Measurements from ENCODE around the gene PRR12.

DNA sequence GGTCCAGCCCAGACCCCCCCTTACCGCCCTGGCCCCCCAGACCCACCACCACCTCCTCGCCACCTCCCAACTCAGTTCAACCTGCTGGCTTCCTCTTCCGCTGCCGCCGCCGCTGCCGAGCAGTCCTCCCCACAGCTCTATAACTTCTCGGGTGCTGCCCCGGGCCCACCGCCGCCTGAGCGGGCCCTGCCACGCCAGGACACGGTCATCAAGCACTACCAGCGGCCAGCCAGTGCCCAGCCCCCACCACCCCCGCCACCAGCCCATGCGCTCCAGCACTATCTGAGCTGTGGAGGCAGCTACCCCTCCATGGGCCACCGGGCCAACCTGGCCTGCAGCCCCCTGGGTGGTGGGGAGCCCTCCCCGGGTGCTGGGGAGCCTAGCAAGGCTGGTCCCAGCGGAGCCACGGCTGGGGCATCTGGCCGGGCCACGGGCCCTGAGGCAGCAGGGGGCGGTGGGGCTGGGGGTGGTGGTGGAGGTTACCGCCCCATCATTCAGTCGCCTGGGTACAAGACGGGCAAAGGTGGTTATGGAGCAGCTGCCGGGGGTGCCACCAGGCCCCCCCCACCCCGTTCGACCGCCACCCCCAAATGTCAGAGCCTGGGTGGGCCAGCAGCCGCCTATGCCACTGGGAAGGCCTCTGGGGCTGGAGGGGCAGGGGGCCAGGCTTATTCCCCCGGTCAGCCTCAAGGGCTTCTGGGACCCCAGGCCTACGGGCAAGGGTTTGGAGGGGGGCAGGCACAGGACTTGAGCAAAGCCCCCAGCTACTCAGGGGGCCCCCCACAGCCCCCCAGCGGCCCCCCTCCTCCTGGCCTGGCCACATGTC lies 4.2 kb downstream of the PRR12 start:
- TF ChIP-seq CTCF (IDR thresholded peaks at IDR 0.05 in 2 of 3, conservative IDR thresholded peaks at IDR 0.05 in 1 of 3; ENCODE audit: insufficient read depth in 2 of 3, low read depth in 1 of 3, low read length in 3 of 3) = no peak
- no peak for TF ChIP-seq MXI1 (IDR thresholded peaks at IDR 0.05; ENCODE audit: low read depth, low read length)
- TF ChIP-seq SMAD1 (IDR thresholded peaks at IDR 0.05; ENCODE audit: low read depth, low read length, partially characterized antibody) = no peak
- TF ChIP-seq POLR2B (IDR thresholded peaks at IDR 0.05; ENCODE audit: low read depth, partially characterized antibody) = no peak
- TF ChIP-seq ZNF644 (tag; IDR thresholded peaks at IDR 0.05; ENCODE audit: low read depth) = no peak
- TF ChIP-seq THAP7 (CRISPR knock-in tag; IDR thresholded peaks at IDR 0.05) = no peak
- TF ChIP-seq ZNF280B (CRISPR knock-in tag; IDR thresholded peaks at IDR 0.05) = no peak
- no peak for TF ChIP-seq POLR2A (conservative IDR thresholded peaks at IDR 0.05)
- TF ChIP-seq, protein P1, sequence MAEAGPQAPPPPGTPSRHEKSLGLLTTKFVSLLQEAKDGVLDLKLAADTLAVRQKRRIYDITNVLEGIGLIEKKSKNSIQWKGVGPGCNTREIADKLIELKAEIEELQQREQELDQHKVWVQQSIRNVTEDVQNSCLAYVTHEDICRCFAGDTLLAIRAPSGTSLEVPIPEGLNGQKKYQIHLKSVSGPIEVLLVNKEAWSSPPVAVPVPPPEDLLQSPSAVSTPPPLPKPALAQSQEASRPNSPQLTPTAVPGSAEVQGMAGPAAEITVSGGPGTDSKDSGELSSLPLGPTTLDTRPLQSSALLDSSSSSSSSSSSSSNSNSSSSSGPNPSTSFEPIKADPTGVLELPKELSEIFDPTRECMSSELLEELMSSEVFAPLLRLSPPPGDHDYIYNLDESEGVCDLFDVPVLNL (CRISPR knock-in tag; IDR thresholded peaks at IDR 0.05; ENCODE audit: low read depth) = no peak
- TF ChIP-seq, protein P2, sequence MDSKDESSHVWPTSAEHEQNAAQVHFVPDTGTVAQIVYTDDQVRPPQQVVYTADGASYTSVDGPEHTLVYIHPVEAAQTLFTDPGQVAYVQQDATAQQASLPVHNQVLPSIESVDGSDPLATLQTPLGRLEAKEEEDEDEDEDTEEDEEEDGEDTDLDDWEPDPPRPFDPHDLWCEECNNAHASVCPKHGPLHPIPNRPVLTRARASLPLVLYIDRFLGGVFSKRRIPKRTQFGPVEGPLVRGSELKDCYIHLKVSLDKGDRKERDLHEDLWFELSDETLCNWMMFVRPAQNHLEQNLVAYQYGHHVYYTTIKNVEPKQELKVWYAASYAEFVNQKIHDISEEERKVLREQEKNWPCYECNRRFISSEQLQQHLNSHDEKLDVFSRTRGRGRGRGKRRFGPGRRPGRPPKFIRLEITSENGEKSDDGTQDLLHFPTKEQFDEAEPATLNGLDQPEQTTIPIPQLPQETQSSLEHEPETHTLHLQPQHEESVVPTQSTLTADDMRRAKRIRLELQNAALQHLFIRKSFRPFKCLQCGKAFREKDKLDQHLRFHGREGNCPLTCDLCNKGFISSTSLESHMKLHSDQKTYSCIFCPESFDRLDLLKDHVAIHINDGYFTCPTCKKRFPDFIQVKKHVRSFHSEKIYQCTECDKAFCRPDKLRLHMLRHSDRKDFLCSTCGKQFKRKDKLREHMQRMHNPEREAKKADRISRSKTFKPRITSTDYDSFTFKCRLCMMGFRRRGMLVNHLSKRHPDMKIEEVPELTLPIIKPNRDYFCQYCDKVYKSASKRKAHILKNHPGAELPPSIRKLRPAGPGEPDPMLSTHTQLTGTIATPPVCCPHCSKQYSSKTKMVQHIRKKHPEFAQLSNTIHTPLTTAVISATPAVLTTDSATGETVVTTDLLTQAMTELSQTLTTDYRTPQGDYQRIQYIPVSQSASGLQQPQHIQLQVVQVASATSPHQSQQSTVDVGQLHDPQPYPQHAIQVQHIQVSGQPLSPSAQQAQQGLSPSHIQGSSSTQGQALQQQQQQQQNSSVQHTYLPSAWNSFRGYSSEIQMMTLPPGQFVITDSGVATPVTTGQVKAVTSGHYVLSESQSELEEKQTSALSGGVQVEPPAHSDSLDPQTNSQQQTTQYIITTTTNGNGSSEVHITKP (IDR thresholded peaks at IDR 0.05; ENCODE audit: partially characterized antibody) = no peak
- no peak for TF ChIP-seq JUN (IDR thresholded peaks at IDR 0.05; ENCODE audit: borderline replicate concordance, low read depth, low read length)
- TF ChIP-seq JUN (CRISPR knock-in tag; IDR thresholded peaks at IDR 0.05; ENCODE audit: borderline replicate concordance) = no peak

All from K562 (cell line).